T-helper 22 cell (primary cell): Measurements from ENCODE around the gene CEBPA.
"Not testable (repeated sequence)": the region's sequence is repeated elsewhere in the genome, so short reads cannot be mapped to it uniquely, and the experiment has no call there.

Experiments used
- DNase-seq: peaks from one replicate; pipeline ENCODE4 v3.0.0-alpha.2; 2020; ENCODE audit warnings: low read depth

CEBPA gene

GRCh38 chr19:33324628-33325027 is 22.3 kb upstream of the CEBPA start:
- DNase-seq: no peak

- DNase-seq: no peak
Measured at GRCh38 chr19:33323093-33323820, 20.9 kb upstream of the CEBPA start.

GRCh38 chr19:33320636-33321035 is 18.3 kb upstream of the CEBPA start:
- DNase-seq: no peak

- not testable (repeated sequence) for DNase-seq
Measured at GRCh38 chr19:33317991-33318390, 15.7 kb upstream of the CEBPA start.

- DNase-seq: no peak
Measured at GRCh38 chr19:33317517-33317916, 15.2 kb upstream of the CEBPA start.

GRCh38 chr19:33316541-33317264 is 14.4 kb upstream of the CEBPA start:
- no peak for DNase-seq

- not testable (repeated sequence) for DNase-seq
Measured at GRCh38 chr19:33312808-33313207, 10.5 kb upstream of the CEBPA start.

GRCh38 chr19:33312065-33312464 is 9.7 kb upstream of the CEBPA start:
- no peak for DNase-seq

GRCh38 chr19:33311326-33311682 is 9.0 kb upstream of the CEBPA start:
- no peak for DNase-seq

GRCh38 chr19:33310606-33311325 is 8.4 kb upstream of the CEBPA start:
- no peak for DNase-seq

- DNase-seq: no peak
Measured at GRCh38 chr19:33309826-33310225, 7.5 kb upstream of the CEBPA start.

- no peak for DNase-seq
Measured at GRCh38 chr19:33306853-33307792, 4.8 kb upstream of the CEBPA start.

- DNase-seq: no peak
Measured at GRCh38 chr19:33306191-33306590, 3.9 kb upstream of the CEBPA start.

- no peak for DNase-seq
Measured at GRCh38 chr19:33304760-33305647, 2.7 kb upstream of the CEBPA start.

GRCh38 chr19:33304371-33304759 is 2.0 kb upstream of the CEBPA start:
- no peak for DNase-seq

- DNase-seq: no peak
Measured at GRCh38 chr19:33303791-33304345, 1.5 kb upstream of the CEBPA start.

- DNase-seq: no peak
Measured at GRCh38 chr19:33302974-33303790, 848 bp upstream of the CEBPA start.

- no peak for DNase-seq
Measured at GRCh38 chr19:33301900-33302174, 497 bp downstream of the CEBPA start.

- no peak for DNase-seq
Measured at GRCh38 chr19:33301144-33301899, 1.0 kb downstream of the CEBPA start.

- DNase-seq: no peak
Measured at GRCh38 chr19:33300894-33301143, 1.5 kb downstream of the CEBPA start.
